ENCODE data around the gene SUMO4.

DNA sequence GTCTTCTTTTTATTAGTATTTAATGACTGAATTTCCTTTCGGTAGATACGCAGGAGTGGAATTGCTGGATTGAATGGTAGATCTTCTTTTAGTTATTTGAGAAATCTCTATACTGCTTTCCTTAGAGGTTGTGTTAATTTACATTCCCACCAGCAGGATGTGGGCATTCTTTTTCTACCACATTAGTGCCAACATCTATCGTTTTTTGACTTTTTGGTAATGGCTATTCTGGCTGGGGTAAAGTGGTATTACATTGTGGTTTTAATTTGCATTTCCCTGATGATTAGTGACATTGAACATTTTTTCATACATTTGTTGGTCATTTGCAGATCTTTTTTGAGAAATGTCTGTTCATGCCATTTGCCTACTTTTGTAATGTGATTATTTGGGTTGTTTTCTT, 37.1 kb downstream of the SUMO4 start:
- TF ChIP-seq, protein P1, sequence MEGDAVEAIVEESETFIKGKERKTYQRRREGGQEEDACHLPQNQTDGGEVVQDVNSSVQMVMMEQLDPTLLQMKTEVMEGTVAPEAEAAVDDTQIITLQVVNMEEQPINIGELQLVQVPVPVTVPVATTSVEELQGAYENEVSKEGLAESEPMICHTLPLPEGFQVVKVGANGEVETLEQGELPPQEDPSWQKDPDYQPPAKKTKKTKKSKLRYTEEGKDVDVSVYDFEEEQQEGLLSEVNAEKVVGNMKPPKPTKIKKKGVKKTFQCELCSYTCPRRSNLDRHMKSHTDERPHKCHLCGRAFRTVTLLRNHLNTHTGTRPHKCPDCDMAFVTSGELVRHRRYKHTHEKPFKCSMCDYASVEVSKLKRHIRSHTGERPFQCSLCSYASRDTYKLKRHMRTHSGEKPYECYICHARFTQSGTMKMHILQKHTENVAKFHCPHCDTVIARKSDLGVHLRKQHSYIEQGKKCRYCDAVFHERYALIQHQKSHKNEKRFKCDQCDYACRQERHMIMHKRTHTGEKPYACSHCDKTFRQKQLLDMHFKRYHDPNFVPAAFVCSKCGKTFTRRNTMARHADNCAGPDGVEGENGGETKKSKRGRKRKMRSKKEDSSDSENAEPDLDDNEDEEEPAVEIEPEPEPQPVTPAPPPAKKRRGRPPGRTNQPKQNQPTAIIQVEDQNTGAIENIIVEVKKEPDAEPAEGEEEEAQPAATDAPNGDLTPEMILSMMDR (IDR thresholded peaks at IDR 0.05; ENCODE audit: control extremely low read depth in 1 of 3, insufficient read depth in 1 of 3, low read depth in 1 of 3, low read length in 3 of 3) = no peak
- TF ChIP-seq, protein P2, sequence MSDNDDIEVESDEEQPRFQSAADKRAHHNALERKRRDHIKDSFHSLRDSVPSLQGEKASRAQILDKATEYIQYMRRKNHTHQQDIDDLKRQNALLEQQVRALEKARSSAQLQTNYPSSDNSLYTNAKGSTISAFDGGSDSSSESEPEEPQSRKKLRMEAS (IDR thresholded peaks at IDR 0.05) = no peak
- TF ChIP-seq KDM1A (IDR thresholded peaks at IDR 0.05; ENCODE audit: borderline replicate concordance, low read length) (no peak), SAP30 (IDR thresholded peaks at IDR 0.05; ENCODE audit: insufficient read depth, insufficient replicate concordance, low read length) (no peak), POLR2A (IDR thresholded peaks at IDR 0.05; ENCODE audit: control extremely low read depth in 1 of 2, low read depth in 2 of 2, low read length in 2 of 2) (no peak), YY1 (IDR thresholded peaks at IDR 0.05; ENCODE audit: low read depth, low read length) (no peak), POLR2AphosphoS5 (IDR thresholded peaks at IDR 0.05; ENCODE audit: low read depth, low read length) (no peak), NRF1 (IDR thresholded peaks at IDR 0.05; ENCODE audit: low read depth, low read length) (no peak)
- TF ChIP-seq, protein P3, sequence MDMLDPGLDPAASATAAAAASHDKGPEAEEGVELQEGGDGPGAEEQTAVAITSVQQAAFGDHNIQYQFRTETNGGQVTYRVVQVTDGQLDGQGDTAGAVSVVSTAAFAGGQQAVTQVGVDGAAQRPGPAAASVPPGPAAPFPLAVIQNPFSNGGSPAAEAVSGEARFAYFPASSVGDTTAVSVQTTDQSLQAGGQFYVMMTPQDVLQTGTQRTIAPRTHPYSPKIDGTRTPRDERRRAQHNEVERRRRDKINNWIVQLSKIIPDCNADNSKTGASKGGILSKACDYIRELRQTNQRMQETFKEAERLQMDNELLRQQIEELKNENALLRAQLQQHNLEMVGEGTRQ (IDR thresholded peaks at IDR 0.05; ENCODE audit: low read length) = no peak

Data from H1 (cell line).